HEK293T (cell line): ENCODE data around the gene FCMR.

ENCODE experiments used
- BHLHE40 ChIP-seq: fragments of 450-650 bp; IDR thresholded peaks from 2 replicates; pipeline ENCODE4 v1.6.1; 2016; ENCODE audit warnings: mild to moderate bottlenecking, moderate library complexity, borderline replicate concordance
- ELF4 ChIP-seq: fragments of 450-650 bp; IDR thresholded peaks from 2 replicates; pipeline ENCODE4 v1.6.1; 2017; ENCODE audit warnings: antibody characterized with exemption
- FOXM1 ChIP-seq: fragments of 450-650 bp; IDR thresholded peaks from 2 replicates; pipeline ENCODE4 v1.6.1; 2017; ENCODE audit warnings: mild to moderate bottlenecking, borderline replicate concordance
- PKNOX1 ChIP-seq: fragments of 450-650 bp; IDR thresholded peaks from 2 replicates; pipeline ENCODE4 v1.6.1; 2016
- SP1 ChIP-seq: fragments of 450-650 bp; IDR thresholded peaks from 2 replicates; pipeline ENCODE4 v1.6.1; 2017
- SUZ12 ChIP-seq: fragments of 450-650 bp; IDR thresholded peaks from 2 replicates; pipeline ENCODE4 v1.6.1; 2016; ENCODE audit warnings: mild to moderate bottlenecking
- TARDBP ChIP-seq: fragments of 450-650 bp; IDR thresholded peaks from 2 replicates; pipeline ENCODE4 v1.6.1; 2016
- ZNF384 ChIP-seq: fragments of 450-650 bp; IDR thresholded peaks from 2 replicates; pipeline ENCODE4 v1.6.1; 2016

GRCh38 chr1:206883160-206883559 is 38.6 kb downstream of the FCMR start:
- no peak for TF ChIP-seq TARDBP
- TF ChIP-seq FOXM1 = no peak
- TF ChIP-seq BHLHE40 = no peak
- TF ChIP-seq ELF4 = no peak
- TF ChIP-seq PKNOX1 = no peak
- TF ChIP-seq ZNF384 = no peak
- no peak for TF ChIP-seq SUZ12
- no peak for TF ChIP-seq SP1
